Endothelial cell of umbilical vein (primary cell): Measurements from ENCODE around the gene IP6K3. TPM values are rescaled to one million over a fixed set of nuclear protein-coding genes. Genes with fewer than 3 reads are reported as not detected.

Source experiments
- BruUV-seq: library from RNA; stranded (reverse); fragments of 400-500 nt; replicated peaks from 2 replicates; lab custom pipeline; 2021; lab: Mats Ljungman, UMichigan
- CTCF ChIA-PET: fragments of 300-600, 350-600 bp; sonication (Branson Sonifier 250); formaldehyde crosslinking; loops from one replicate; lab custom pipeline; 2021; ENCODE audit warnings: antibody characterized with exemption, inconsistent platforms; lab: Charles Lee
- POLR2A ChIA-PET: fragments of 300-600, 350-600 bp; sonication (Branson Sonifier 250); formaldehyde crosslinking; loops from one replicate; lab custom pipeline; 2021; ENCODE audit warnings: antibody characterized with exemption, inconsistent platforms; lab: Charles Lee
- DNase-seq: peaks from one replicate; pipeline ENCODE4 v3.0.0-alpha.2; 2011; ENCODE audit warnings: low read depth, low spot score
- FAIRE-seq: peaks from 2 replicates; lab custom pipeline; 2011; peaks lifted over from hg19 to GRCh38; lab: Jason Lieb, UNC
- H2AFZ ChIP-seq: 2 replicates; pipeline ENCODE4 v1.6.0; 2012; ENCODE audit warnings: low read depth, low read length, control low read depth, inconsistent platforms
- H3K27ac ChIP-seq: 2 replicates; pipeline ENCODE4 v1.5.1; 2011; ENCODE audit warnings: low read depth, mild to moderate bottlenecking, control low read depth, low read length, moderate library complexity; ENCODE audit not compliant: insufficient read depth
- H3K27me3 ChIP-seq, 2 experiments: 2 replicates each; pipeline versions ENCODE4 v1.6.0 to v1.6.1; 2011; ENCODE audit warnings: low read length in 2 of 2, mixed read lengths in 1 of 2; ENCODE audit not compliant: control insufficient read depth in 2 of 2, insufficient read depth in 2 of 2
- H3K36me3 ChIP-seq, 2 experiments: 2 replicates in 1 of 2; 3 replicates in 1 of 2; pipeline ENCODE4 v1.5.1; 2011; ENCODE audit warnings: low read length in 2 of 2, mild to moderate bottlenecking in 1 of 2, moderate library complexity in 1 of 2; ENCODE audit not compliant: control insufficient read depth in 2 of 2, insufficient read depth in 2 of 2; ENCODE audit errors: extremely low read depth in 1 of 2
- H3K4me1 ChIP-seq: 3 replicates; pipeline ENCODE4 v1.5.1; 2011; ENCODE audit warnings: mild to moderate bottlenecking, low read length; ENCODE audit not compliant: control insufficient read depth, insufficient read depth; ENCODE audit errors: extremely low read depth
- H3K4me2 ChIP-seq: 2 replicates; pipeline ENCODE4 v1.6.1; 2011; ENCODE audit warnings: low read length, control low read depth, mixed read lengths; ENCODE audit not compliant: insufficient read depth
- H3K4me3 ChIP-seq, 3 experiments: fragments of 200-600 bp in 1 of 3; sonication (generic), shearing (Covaris generic) in 1 of 3; replicated peaks in 1 of 3; 2 replicates each; pipeline ENCODE4 v1.5.1; 2011 to 2016; ENCODE audit warnings: control low read depth in 3 of 3, low read length in 3 of 3, mild to moderate bottlenecking in 2 of 3, inconsistent platforms in 1 of 3, low read depth in 1 of 3, moderate library complexity in 1 of 3; ENCODE audit not compliant: insufficient read depth in 1 of 3
- H3K79me2 ChIP-seq: 2 replicates; pipeline ENCODE4 v1.6.0; 2012; ENCODE audit warnings: low read length, inconsistent platforms; ENCODE audit not compliant: control insufficient read depth, insufficient read depth
- H3K9ac ChIP-seq: replicated peaks from 2 replicates; pipeline ENCODE3; 2011; ENCODE audit warnings: low read length, control low read depth; ENCODE audit not compliant: insufficient read depth; ENCODE audit errors: extremely low read depth
- H3K9me1 ChIP-seq: replicated peaks from 3 replicates; pipeline ENCODE4 v1.6.0; 2011; ENCODE audit warnings: mild to moderate bottlenecking, low read length; ENCODE audit not compliant: control insufficient read depth, insufficient read depth; ENCODE audit errors: extremely low read depth
- H3K9me3 ChIP-seq: replicated peaks from 2 replicates; pipeline ENCODE4 v1.5.1; 2012; ENCODE audit warnings: low read length, inconsistent platforms; ENCODE audit not compliant: control insufficient read depth, insufficient read depth
- H4K20me1 ChIP-seq: replicated peaks from 2 replicates; pipeline ENCODE3; 2011; ENCODE audit warnings: mild to moderate bottlenecking, low read length; ENCODE audit not compliant: control insufficient read depth, insufficient read depth; ENCODE audit errors: extremely low read depth
- CTCF ChIP-seq, 2 donors: IDR thresholded peaks; 1 replicate in 1 of 2; 2 replicates in 1 of 2; pipeline ENCODE4 v1.5.1; 2011; ENCODE audit warnings: low read length in 2 of 2, mild to moderate bottlenecking in 2 of 2, moderate library complexity in 2 of 2, control low read depth in 1 of 2, inconsistent platforms in 1 of 2, low read depth in 1 of 2; ENCODE audit not compliant: insufficient read depth in 1 of 2; ENCODE audit errors: extremely low read depth in 1 of 2
- EZH2 ChIP-seq: IDR thresholded peaks from 2 replicates; pipeline ENCODE4 v1.6.1; 2012; ENCODE audit warnings: borderline replicate concordance, low read depth, mild to moderate bottlenecking, moderate library complexity, low read length, inconsistent platforms; ENCODE audit not compliant: severe bottlenecking
- FOS ChIP-seq: IDR thresholded peaks from 2 replicates; pipeline ENCODE4 v1.6.1; 2011; ENCODE audit warnings: mild to moderate bottlenecking, low read length, moderate library complexity, borderline replicate concordance; ENCODE audit not compliant: insufficient read depth
- GATA2 ChIP-seq: IDR thresholded peaks from 2 replicates; pipeline ENCODE4 v1.7.0; 2011; ENCODE audit warnings: low read depth, mild to moderate bottlenecking, moderate library complexity, mixed read lengths, low read length; ENCODE audit not compliant: insufficient read length, insufficient read depth
- JUN ChIP-seq: IDR thresholded peaks from 2 replicates; pipeline ENCODE4 v1.6.1; 2011; ENCODE audit warnings: borderline replicate concordance, low read depth; ENCODE audit not compliant: insufficient read length, insufficient read depth
- MAX ChIP-seq: IDR thresholded peaks from 2 replicates; pipeline ENCODE4 v1.6.1; 2011; ENCODE audit not compliant: insufficient read depth, insufficient read length
- MYC ChIP-seq: IDR thresholded peaks from one replicate; pipeline ENCODE4 v1.6.1; 2011; ENCODE audit warnings: mild to moderate bottlenecking, low read depth, low read length
- POLR2A ChIP-seq: IDR thresholded peaks from 2 replicates; pipeline ENCODE4 v1.6.1; 2012; ENCODE audit warnings: low read depth, mild to moderate bottlenecking, control low read depth, low read length
- POLR2AphosphoS5 ChIP-seq: IDR thresholded peaks from 2 replicates; pipeline ENCODE4 v1.6.1; 2012; ENCODE audit warnings: low read depth, mild to moderate bottlenecking, control low read depth, low read length, moderate library complexity; ENCODE audit not compliant: insufficient read depth
- dilution Hi-C: fragments of 300-500 bp; cut with MboI; formaldehyde crosslinking; loops from one replicate; pipeline ENCODE4 v1.15.0; 2019; ENCODE audit warnings: low sequenced_read_pairs; ENCODE audit not compliant: extremely low pct_ligation_motif_present
- intact Hi-C: fragments of 100-400 bp; cut with micrococcal nuclease; formaldehyde crosslinking; loops from one replicate; pipeline ENCODE4 v1.10.0; 2022
- polyA plus RNA-seq, 4 experiments: library from polyadenylated mRNA; depleted of rRNA in 3 of 4; stranded (reverse) in 3 of 4; unstranded in 1 of 4; fragments of >200 nt; gene quantifications; 2 replicates each; pipeline versions ENCODE4 v1.2.1 to v1.2.3, GENCODE V29; 2011 to 2012; ENCODE audit warnings: missing spikeins in 1 of 4
- total RNA-seq: library from RNA; stranded (reverse); gene quantifications from 2 replicates; pipeline ENCODE4 v1.2.3, GENCODE V29; 2021

Gene IP6K3
- total and polyA plus RNA-seq, 2 donors (not counting 3 experiments of a cell fraction or from before 2014, with no cell fraction given) = not detected

DNA sequence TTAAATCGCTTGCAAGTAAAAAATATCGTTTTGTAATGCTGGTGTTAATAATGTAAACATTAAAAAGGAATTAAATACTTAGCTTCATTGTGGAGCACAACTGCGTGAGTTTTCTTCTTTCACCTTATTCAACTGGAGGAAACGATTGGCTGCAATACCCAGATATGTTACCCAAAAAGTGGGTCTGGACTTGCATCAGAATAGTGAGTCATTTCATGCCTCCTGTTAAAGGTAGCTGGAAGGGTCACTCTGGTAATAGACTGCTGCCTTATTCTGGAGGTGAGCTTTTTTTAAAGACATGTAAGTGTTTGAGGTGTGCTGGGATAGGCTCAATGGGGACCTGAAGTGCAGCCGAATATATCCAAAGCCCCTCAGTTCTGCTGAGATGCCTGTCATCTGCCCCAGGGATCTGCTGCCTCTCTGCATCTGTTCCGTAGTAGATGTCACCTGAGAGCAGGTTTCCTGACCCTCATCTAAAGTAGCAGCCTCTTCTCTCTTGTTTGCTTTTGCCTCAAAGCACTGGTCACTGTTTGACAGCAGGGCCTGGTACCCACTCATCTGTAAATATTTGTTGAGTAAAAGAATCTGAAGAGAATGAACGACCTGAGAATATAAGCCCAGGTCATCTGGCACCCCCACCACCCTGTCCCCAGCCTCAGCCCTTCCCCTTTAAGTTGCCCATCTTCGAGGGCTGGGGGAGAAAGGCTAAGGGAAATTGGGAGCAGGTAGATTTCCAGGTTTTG is 29.6 kb downstream of the IP6K3 start:
- intact Hi-C loops = no loop called here
- DNase-seq (no peak), FAIRE-seq (no peak)
- Histone ChIP-seq H3K27me3 (peaks cover 11 to 21% of the 10 kb centered on the region in 2 experiments), H3K4me1 (peaks cover under 1% of the 10 kb centered on the region), H2AFZ (no peak overlapping the region), H3K27ac (no peak overlapping the region), H3K9ac (no peak overlapping the region), H3K4me3 (no peak overlapping the region), H3K36me3 (no peaks in the 10 kb centered on the region), H3K79me2 (no peaks in the 10 kb centered on the region), H3K9me1 (no peaks in the 10 kb centered on the region), H3K9me3 (no peaks in the 10 kb centered on the region), H4K20me1 (no peaks in the 10 kb centered on the region), H3K4me2 (no peak overlapping the region)
- dilution Hi-C loops = no loop called here
- no TSS peak for BruUV-seq
- TF ChIP-seq GATA2 (no peak), EZH2 (no peak), POLR2AphosphoS5 (no peak)
- ChIA-PET POLR2A (no interaction called here), CTCF (interaction anchor here (0.9 to 1.2 kb wide), 3 partner anchors 26 to 1524 kb away, joined by 3 to 5 read pairs (median 3); no protein-coding TSS in a partner anchor)

GRCh38 chr6:33716379-33716778 is 30.3 kb downstream of the IP6K3 start:
- no peak overlapping the region for H3K4me2 ChIP-seq
- no TSS peak for BruUV-seq
- H3K9ac ChIP-seq = no peak overlapping the region
- no peaks in the 10 kb centered on the region for H3K9me1 ChIP-seq
- no peaks in the 10 kb centered on the region for H3K79me2 ChIP-seq
- DNase-seq = no peak
- H3K9me3 ChIP-seq = no peaks in the 10 kb centered on the region
- no peak overlapping the region for H2AFZ ChIP-seq
- H3K4me3 ChIP-seq = no peak overlapping the region
- ChIA-PET POLR2A (no interaction called here), CTCF (interaction anchor here (0.9 to 1.2 kb wide), 3 partner anchors 27 to 1524 kb away, joined by 3 to 5 read pairs (median 3); no protein-coding TSS in a partner anchor)
- H4K20me1 ChIP-seq = no peaks in the 10 kb centered on the region
- no peaks in the 10 kb centered on the region for H3K36me3 ChIP-seq
- intact Hi-C loops = no loop called here
- dilution Hi-C loops = no loop called here
- TF ChIP-seq JUN (no peak), FOS (no peak), POLR2AphosphoS5 (no peak), EZH2 (no peak), POLR2A (no peak), MAX (no peak), GATA2 (no peak), MYC (no peak), CTCF (IDR thresholded peaks at IDR 0.05; ENCODE audit: extremely low read depth in 1 of 2, insufficient read depth in 1 of 2, low read depth in 1 of 2, low read length in 2 of 2) (no peak)
- peaks cover 5% of the 10 kb centered on the region for H3K4me1 ChIP-seq
- FAIRE-seq = no peak
- H3K27ac ChIP-seq = no peak overlapping the region
- H3K27me3 ChIP-seq = peaks cover 9 to 16% of the 10 kb centered on the region in 2 experiments
